ENCODE measurements around the gene FHAD1.
A peak's percentile ranks its signal among the peaks of the same experiment; 100 is the strongest.

The FHAD1 gene

GRCh38 chr1:15321601-15322000 lies 74.6 kb downstream of the FHAD1 start:
- H3K4me3 ChIP-seq (ENCODE audit: low read depth, low read length) = no peak overlapping the region
- DNase-seq (ENCODE audit: low read depth) = no peak

DNA sequence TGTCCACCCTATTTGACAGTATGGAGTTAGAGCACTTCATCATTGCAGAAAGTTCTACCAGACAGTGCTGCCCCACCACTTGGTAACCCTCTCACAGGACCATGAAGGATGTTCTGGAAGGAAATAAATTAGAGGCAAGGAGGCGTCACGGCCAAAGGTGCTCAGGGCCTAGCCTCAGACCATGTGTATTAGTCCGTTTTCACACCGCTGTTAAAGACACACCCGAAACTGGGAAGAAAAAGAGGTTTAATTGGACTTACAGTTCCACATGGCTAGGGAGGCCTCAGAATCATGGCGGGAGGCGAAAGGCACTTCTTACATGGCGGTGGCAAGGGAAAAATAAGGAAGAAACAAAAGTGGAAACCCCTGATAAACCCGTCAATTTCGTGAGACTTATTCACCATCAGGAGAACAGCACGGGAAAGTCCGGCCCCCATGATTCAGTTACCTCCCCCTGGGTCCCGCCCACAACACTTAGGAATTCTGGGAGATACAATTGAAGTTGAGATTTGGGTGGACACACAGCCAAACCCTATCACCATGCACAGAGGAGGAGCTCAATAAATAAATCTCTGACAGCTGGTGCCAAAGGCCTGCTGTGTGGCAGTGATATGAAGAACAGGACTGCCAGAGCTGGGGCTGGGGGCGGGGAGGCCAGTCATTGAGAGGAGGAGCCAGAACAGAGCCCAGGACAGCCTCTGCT lies 75.8 kb downstream of the FHAD1 start:
- no peak overlapping the region for H3K4me3 ChIP-seq (ENCODE audit: low read depth, low read length)
- no peak for DNase-seq (ENCODE audit: low read depth)

DNA sequence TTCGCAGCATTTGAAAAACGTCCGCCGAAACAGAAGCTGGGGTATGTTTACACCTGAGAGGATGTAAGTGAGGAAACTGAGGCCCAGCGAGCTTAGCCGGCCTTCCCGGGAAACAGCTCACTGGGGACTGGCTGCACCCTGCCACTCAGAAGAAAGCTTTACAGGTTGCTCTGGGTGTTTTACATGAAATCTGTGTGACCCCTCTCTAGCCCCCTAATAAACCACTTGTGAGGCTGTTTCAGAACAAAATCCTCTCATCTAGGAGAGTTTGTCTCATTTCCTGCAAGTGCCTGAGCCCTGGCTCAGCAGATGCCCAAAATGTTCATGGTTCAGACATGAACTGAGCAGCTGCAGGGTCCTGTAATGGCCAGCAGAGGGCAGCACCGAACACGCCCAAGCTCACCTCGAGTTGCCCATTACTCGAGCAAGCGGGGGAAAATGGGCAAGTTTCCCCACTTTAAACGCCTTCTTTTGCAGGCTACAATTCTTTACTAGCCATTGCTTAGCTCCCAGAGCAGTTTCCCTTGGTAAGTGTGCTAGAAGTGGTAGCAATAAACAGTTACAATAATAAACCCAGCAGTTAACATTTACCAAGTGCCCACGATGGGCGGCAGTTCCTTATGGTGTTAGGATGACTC lies 76.4 kb downstream of the FHAD1 start:
- no peak for DNase-seq (ENCODE audit: low read depth)
- H3K4me3 ChIP-seq (ENCODE audit: low read depth, low read length) = no peak overlapping the region

GRCh38 chr1:15323989-15324868 lies 77.2 kb downstream of the FHAD1 start:
- no peak overlapping the region for H3K4me3 ChIP-seq (ENCODE audit: low read depth, low read length)
- DNase-seq (ENCODE audit: low read depth) = no peak

- DNase-seq (ENCODE audit: low read depth) = no peak
- H3K4me3 ChIP-seq (ENCODE audit: low read depth, low read length) = no peak overlapping the region
These were observed 77.9 kb downstream of the FHAD1 start for GRCh38 chr1:15324869-15325335.

DNA sequence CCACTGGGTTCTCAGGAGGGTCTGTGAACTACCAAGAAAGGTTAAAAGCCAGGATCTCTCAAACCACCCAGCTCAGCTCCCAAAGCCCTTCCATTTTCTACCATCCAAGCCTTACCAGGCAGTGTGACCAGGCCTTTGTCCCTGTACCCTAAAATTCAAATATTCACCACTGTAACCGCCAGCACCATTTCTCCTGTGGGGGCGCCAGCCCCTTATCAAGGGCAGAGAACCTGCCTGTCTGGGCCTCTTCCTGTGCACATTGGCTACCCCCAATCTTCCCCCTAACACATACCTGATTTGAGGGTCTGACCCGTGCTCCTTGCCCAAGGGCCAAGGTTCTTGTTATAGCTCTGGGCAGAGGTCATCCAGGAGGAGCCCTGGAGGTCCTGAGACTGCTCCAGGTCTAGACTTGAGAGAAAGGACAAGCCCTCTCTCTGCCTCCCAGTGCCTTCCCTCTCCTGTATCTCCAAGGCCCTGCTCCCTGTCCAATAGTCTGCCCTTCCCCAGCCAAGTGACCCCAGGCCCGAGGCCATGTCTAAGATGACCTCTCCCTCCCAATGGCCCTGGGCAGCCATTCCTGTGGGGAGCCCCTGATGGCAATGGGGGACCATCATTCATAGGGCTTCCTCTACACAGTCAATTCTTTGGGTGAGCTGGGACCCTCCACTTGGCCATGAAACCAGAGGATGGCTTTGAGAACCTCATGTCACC lies 78.5 kb downstream of the FHAD1 start:
- H3K4me3 ChIP-seq (ENCODE audit: low read depth, low read length) = no peak overlapping the region
- no peak for DNase-seq (ENCODE audit: low read depth)

DNA sequence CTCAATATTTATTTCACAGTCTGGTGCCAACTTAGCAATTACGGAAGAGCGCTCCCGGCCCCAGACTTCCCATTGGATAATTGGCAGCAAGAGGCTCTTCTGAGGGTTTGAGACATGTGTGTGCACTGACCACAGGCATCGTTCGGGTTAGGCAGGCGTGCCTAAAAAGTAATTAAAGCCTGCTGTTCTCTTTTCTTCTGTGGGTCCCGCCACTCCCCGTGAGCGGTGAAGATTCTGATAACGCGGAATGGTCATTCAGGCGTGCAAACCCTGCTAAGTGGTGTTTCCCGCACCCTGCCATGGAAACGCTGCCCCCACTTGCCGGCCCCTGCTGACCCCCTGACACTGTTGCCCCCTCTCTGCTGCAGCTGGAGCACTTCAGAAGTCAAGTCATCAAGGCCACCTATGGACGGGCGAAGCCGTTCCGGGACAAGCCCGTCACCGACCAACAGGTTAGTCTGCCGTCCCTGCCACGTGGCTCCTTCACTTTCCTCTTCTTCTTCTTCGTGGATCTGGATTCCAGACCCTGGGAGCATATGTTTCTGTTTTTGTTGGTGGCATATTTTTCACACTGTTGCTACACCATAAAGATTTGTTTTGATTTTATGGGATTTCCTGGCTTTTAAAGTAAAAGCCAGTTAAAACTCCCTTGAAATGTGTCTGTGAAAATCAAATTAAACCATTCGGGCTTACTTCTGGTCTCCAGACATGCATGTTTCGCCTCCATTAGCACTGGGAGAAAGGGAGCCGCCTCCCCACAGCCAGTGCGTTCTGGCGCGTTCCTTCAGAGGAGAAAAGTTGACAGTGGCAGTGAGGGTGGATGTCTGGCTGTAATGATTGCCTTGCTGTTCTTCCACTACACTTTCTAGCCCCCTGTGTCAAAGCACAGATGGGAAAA lies 79.9 kb downstream of the FHAD1 start:
- H3K4me3 ChIP-seq (ENCODE audit: low read depth, low read length) = no peak overlapping the region
- DNase-seq (ENCODE audit: low read depth) = no peak

GRCh38 chr1:15328351-15329103 lies 81.5 kb downstream of the FHAD1 start:
- peak; percentile 40 for DNase-seq (ENCODE audit: low read depth)
- H3K4me3 ChIP-seq (ENCODE audit: low read depth, low read length) = no peak overlapping the region

DNA sequence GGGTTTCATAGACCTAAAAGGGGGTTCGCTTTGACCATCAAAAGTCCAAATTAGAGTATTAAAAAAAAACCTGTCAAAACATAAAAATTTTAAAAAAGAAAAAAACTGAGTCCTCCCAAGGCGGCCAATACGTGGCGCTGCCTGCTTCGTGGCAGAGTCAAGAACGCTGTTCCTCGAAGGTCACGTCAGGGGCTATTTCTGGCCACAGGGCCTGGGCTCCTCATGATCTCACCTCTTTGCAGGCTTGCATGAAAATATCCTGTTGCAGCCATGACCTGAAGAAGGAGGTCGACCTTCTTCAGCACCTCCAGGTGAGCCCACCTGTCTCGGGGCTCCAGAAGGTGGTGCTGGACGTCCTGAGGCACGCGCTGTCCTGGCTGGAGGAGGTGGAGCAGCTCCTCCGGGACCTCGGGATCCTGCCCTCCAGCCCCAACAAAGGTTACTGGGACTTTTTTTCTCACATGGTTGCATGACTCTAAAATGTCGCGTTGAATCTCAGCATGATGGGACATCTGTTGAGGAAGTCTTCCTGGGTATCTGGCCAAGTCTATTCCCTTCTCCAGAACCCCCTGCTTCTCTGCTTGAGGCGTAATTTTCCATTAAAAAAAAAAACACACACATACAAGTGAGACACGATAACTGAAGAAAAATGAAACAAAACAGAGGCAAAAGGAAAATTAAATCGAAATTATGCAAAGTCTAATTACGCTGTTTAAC lies 82.2 kb downstream of the FHAD1 start:
- no peak overlapping the region for H3K4me3 ChIP-seq (ENCODE audit: low read depth, low read length)
- no peak for DNase-seq (ENCODE audit: low read depth)

DNA sequence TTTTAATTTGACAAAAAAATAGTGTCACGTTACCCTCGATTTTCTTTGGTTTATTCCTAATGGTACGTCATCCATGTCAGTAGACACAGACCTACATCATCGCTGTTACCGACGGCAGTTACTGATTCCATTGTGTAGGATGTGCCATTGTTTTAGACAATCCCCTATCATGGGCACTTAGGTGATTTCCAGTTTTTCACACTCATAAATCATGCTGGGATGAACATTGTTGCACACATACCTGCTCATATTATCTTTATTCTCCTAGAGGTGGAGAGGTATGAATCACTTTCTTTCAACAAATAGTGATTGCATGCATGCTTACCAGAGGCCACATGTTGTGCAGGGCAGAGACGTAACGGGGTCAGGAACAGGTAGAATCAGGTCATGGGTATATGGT lies 83.0 kb downstream of the FHAD1 start:
- DNase-seq (ENCODE audit: low read depth) = no peak
- H3K4me3 ChIP-seq (ENCODE audit: low read depth, low read length) = no peak overlapping the region

GRCh38 chr1:15331180-15331579 lies 84.2 kb downstream of the FHAD1 start:
- no peak for DNase-seq (ENCODE audit: low read depth)
- H3K4me3 ChIP-seq (ENCODE audit: low read depth, low read length) = no peak overlapping the region

- no peak for DNase-seq (ENCODE audit: low read depth)
- no peak overlapping the region for H3K4me3 ChIP-seq (ENCODE audit: low read depth, low read length)
These were observed 84.7 kb downstream of the FHAD1 start for GRCh38 chr1:15331734-15332133.

GRCh38 chr1:15332525-15332924 lies 85.5 kb downstream of the FHAD1 start:
- DNase-seq (ENCODE audit: low read depth) = no peak

GRCh38 chr1:15332952-15333715 lies 86.1 kb downstream of the FHAD1 start:
- no peak overlapping the region for H3K4me3 ChIP-seq (ENCODE audit: low read depth, low read length)
- DNase-seq (ENCODE audit: low read depth) = no peak

More at GRCh38 chr1:15332525-15332924, 85.5 kb downstream of the FHAD1 start:
- H3K4me3 ChIP-seq (ENCODE audit: low read depth, low read length) = no peak overlapping the region

- DNase-seq (ENCODE audit: low read depth) = no peak
- no peak overlapping the region for H3K4me3 ChIP-seq (ENCODE audit: low read depth, low read length)
These were observed 88.0 kb downstream of the FHAD1 start for GRCh38 chr1:15334995-15335394.

- DNase-seq (ENCODE audit: low read depth) = no peak
- no peak overlapping the region for H3K4me3 ChIP-seq (ENCODE audit: low read depth, low read length)
These were observed 89.8 kb downstream of the FHAD1 start for GRCh38 chr1:15336866-15337265.
